Suprapubic skin (tissue), 4 donors: ENCODE data around the gene MFAP1. TPM values are rescaled to one million over a fixed set of nuclear protein-coding genes. Genes with fewer than 3 reads are reported as not detected.
A peak's percentile ranks its signal among the peaks of the same experiment; 100 is the strongest.

Experiments
- DNase-seq, 2 donors: peaks; one replicate each; pipeline ENCODE4 v3.0.0-alpha.2; 2019; ENCODE audit warnings: low spot score in 2 of 2
- H3K27ac ChIP-seq: fragments of 200-600 bp; sonication (generic); one replicate; pipeline ENCODE4 v1.5.1; 2019
- H3K27me3 ChIP-seq: fragments of 200-600 bp; sonication (generic); one replicate; pipeline ENCODE4 v1.5.1; 2019
- H3K36me3 ChIP-seq: fragments of 200-600 bp; sonication (generic); one replicate; pipeline ENCODE4 v1.5.1; 2019
- H3K4me1 ChIP-seq: fragments of 200-600 bp; sonication (generic); one replicate; pipeline ENCODE4 v1.5.1; 2019
- H3K4me3 ChIP-seq: fragments of 200-600 bp; sonication (generic); one replicate; pipeline ENCODE4 v1.5.1; 2019; ENCODE audit warnings: mild to moderate bottlenecking
- H3K9me3 ChIP-seq: fragments of 200-600 bp; sonication (generic); one replicate; pipeline ENCODE4 v1.5.1; 2019
- EP300 ChIP-seq: sonication (generic); formaldehyde crosslinking; IDR thresholded peaks from one replicate; pipeline ENCODE4 v1.6.1; 2017; ENCODE audit warnings: antibody characterized with exemption
- POLR2A ChIP-seq, 2 donors: fragments of 450-650 bp; IDR thresholded peaks; one replicate each; pipeline ENCODE4 v1.6.1; 2017; ENCODE audit warnings: antibody characterized with exemption in 2 of 2, mild to moderate bottlenecking in 2 of 2, moderate library complexity in 2 of 2
- POLR2AphosphoS5 ChIP-seq, 3 donors: sonication (generic); formaldehyde crosslinking; IDR thresholded peaks; one replicate each; pipeline ENCODE4 v1.6.1; 2017; ENCODE audit warnings: antibody characterized with exemption in 3 of 3
- WGBS: methylation state at CpG from one replicate; pipeline ENCODE4 v1.1.5; 2018; 5-methylcytosine and 5-hydroxymethylcytosine counted together
- total RNA-seq, 4 donors: library from RNA; depleted of rRNA; stranded (reverse); fragments of >200 nt; gene quantifications; one replicate each; pipeline ENCODE4 v1.1.0, GENCODE V29; 2016
- TF ChIP-seq, protein P1 (sequence below), 2 donors: fragments of 200-600 bp in 1 of 2; fragments of 450-650 bp in 1 of 2; sonication (generic) in 1 of 2; IDR thresholded peaks; one replicate each; pipeline ENCODE4 v1.5.1; 2016 to 2019; ENCODE audit warnings: antibody characterized with exemption in 2 of 2, mild to moderate bottlenecking in 1 of 2, moderate library complexity in 1 of 2

Gene MFAP1
- total RNA-seq, 4 donors from 2014 or later = 12.8 to 17.7 (median 15.4) TPM

DNA sequence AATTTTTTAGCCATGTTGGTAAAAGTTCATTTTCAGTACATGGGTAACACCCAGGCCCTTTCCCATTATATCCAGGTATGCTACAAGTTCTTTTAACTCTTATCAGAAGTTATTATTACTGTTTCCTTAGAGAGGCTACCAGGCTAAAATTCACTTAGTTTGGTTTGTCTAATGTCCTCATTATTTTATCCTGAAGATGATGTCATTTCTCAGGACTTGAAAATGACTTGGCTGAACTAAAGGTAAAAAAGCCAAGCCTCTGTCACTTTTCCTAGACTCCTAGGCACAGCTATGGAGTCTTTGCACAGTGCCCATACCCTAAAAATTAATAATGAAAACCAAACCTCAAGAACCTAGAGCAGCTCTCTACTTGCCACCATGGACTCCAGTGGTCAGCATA lies 51.9 kb downstream of the MFAP1 start:
- DNase-seq = no peak
- H3K4me3 ChIP-seq = no peak overlapping the region
- H3K4me1 ChIP-seq = peaks cover 41% of the 10 kb centered on the region
- H3K9me3 ChIP-seq = no peaks in the 10 kb centered on the region
- H3K36me3 ChIP-seq = peaks cover 53% of the 10 kb centered on the region
- no peak overlapping the region for H3K27ac ChIP-seq
- TF ChIP-seq POLR2AphosphoS5 (IDR thresholded peaks at IDR 0.05) = no peak
- TF ChIP-seq, protein P1, sequence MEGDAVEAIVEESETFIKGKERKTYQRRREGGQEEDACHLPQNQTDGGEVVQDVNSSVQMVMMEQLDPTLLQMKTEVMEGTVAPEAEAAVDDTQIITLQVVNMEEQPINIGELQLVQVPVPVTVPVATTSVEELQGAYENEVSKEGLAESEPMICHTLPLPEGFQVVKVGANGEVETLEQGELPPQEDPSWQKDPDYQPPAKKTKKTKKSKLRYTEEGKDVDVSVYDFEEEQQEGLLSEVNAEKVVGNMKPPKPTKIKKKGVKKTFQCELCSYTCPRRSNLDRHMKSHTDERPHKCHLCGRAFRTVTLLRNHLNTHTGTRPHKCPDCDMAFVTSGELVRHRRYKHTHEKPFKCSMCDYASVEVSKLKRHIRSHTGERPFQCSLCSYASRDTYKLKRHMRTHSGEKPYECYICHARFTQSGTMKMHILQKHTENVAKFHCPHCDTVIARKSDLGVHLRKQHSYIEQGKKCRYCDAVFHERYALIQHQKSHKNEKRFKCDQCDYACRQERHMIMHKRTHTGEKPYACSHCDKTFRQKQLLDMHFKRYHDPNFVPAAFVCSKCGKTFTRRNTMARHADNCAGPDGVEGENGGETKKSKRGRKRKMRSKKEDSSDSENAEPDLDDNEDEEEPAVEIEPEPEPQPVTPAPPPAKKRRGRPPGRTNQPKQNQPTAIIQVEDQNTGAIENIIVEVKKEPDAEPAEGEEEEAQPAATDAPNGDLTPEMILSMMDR (IDR thresholded peaks at IDR 0.05) = no peak
- TF ChIP-seq EP300 = no peak
- no peak for TF ChIP-seq POLR2A (IDR thresholded peaks at IDR 0.05)
- no peaks in the 10 kb centered on the region for H3K27me3 ChIP-seq

DNA sequence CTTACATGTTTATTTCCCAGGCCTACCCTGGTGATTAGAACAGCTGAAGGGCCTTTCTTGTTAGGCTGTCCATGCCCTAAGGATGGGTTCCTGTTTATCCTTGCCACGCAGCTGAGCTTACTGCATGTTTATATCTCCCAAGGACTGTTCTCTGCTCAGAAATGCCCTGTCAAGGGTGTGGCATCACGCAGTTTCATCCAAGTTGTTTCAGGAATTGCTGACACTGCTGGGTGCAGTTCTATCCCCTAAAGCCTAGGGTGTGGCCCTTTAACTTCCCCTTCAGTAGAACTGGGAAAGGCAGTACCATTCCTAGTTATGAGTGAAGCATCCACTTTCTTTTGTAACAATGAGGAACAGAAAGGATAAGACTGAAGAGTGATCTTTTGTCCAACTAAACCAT lies 52.7 kb downstream of the MFAP1 start:
- peaks cover 61% of the 10 kb centered on the region for H3K36me3 ChIP-seq
- TF ChIP-seq, protein P1 (IDR thresholded peaks at IDR 0.05) = no peak
- no peak for TF ChIP-seq POLR2A (IDR thresholded peaks at IDR 0.05)
- TF ChIP-seq POLR2AphosphoS5 (IDR thresholded peaks at IDR 0.05) = no peak
- no peak for TF ChIP-seq EP300
- no peak for DNase-seq
- peaks cover 37% of the 10 kb centered on the region for H3K4me1 ChIP-seq
- 23% methylated on average over 2 of the region's 2 CpGs for WGBS
- no peaks in the 10 kb centered on the region for H3K27me3 ChIP-seq
- no peak overlapping the region for H3K27ac ChIP-seq
- no peak overlapping the region for H3K4me3 ChIP-seq
- no peaks in the 10 kb centered on the region for H3K9me3 ChIP-seq

DNA sequence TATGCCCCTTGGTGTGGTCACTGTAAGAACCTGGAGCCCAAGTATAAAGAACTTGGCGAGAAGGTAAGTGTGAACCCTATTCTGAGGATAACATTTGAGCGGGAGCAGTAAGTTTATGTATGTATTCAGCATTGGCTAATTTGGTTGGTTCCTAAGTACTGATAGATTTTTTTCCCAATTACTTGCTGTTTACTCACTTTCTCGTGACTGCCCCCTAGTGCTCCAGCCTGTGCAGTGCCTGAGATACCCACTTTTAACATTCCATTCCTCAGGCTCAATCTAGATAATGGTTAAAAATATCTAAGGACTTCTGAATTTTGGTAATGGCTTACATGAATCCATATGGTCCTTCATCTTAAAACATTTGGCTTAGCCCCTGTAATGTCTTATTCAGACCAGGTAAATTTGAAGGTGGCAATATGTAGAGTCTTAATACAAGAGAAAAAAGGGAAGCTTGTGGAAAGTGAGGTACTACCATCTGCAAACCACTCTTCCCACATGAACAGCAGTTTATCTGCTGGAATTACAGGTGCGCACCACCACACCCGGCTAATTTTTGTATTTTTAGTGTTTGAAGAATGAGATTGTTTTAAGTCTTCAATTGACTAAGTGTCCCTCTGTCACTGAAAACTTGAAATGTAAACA lies 54.8 kb downstream of the MFAP1 start:
- H3K36me3 ChIP-seq = peaks cover 82% of the 10 kb centered on the region
- no peak for TF ChIP-seq EP300
- no peak for TF ChIP-seq POLR2A (IDR thresholded peaks at IDR 0.05)
- TF ChIP-seq, protein P1 (IDR thresholded peaks at IDR 0.05) = peak; percentile 16 to 77
- no peak for TF ChIP-seq POLR2AphosphoS5 (IDR thresholded peaks at IDR 0.05)
- no peaks in the 10 kb centered on the region for H3K27me3 ChIP-seq
- H3K4me3 ChIP-seq = no peak overlapping the region
- WGBS = 68% methylated on average over 5 of the region's 5 CpGs
- H3K4me1 ChIP-seq = peaks cover 16% of the 10 kb centered on the region
- H3K27ac ChIP-seq = no peak overlapping the region
- no peaks in the 10 kb centered on the region for H3K9me3 ChIP-seq
- no peak for DNase-seq

DNA sequence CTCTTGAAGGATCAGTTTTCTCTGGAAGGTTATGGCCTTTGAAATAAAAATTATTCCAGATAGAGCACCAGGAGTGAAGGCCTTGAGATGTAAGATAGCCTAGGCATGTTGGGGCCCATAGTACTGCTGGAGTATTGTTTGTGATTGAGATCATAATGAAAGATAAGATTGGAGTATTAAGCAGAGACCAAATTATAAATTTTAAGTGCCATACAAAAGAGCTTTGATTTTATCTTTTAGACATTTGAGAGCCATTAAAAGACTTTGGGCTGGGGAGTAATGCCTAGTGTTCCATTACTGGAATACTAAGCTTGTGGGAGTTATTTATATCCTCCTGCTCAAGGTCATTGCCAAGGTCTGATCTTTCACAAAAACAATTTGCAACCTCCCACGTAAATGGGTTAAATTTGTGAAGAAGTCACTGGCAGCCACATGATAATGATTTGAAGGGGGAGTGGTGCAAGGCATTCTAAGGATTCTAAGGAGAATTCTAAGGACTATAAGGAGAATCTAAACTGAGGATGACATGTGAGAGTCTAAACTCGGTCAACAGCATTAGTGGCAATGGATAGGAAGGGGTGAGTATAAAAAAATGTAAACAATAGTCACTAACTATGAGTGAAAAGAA lies 60.6 kb downstream of the MFAP1 start:
- no peaks in the 10 kb centered on the region for H3K27me3 ChIP-seq
- H3K9me3 ChIP-seq = no peaks in the 10 kb centered on the region
- no peak overlapping the region for H3K4me3 ChIP-seq
- DNase-seq = no peak
- no peak overlapping the region for H3K27ac ChIP-seq
- no peaks in the 10 kb centered on the region for H3K4me1 ChIP-seq
- H3K36me3 ChIP-seq = peaks cover 94% of the 10 kb centered on the region
- TF ChIP-seq, protein P1 (IDR thresholded peaks at IDR 0.05) = no peak
- TF ChIP-seq POLR2AphosphoS5 (IDR thresholded peaks at IDR 0.05) (no peak), POLR2A (IDR thresholded peaks at IDR 0.05) (no peak), EP300 (no peak)
- 62% methylated on average over 2 of the region's 2 CpGs for WGBS

DNA sequence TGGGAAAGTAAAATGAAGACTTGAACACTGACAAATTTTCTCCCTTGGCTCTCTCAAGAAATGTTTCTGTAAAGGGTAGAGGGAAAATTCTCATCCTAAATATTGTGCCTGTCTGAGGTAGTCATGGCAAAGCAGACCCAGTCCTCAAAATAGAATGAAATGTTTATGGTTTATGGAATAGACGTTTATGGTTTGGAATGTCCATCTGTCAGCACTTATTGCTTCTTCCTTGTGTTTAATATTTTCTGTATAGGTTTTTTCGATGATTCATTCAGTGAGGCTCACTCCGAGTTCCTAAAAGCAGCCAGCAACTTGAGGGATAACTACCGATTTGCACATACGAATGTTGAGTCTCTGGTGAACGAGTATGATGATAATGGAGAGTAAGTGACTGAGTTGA lies 61.7 kb downstream of the MFAP1 start:
- peaks cover 94% of the 10 kb centered on the region for H3K36me3 ChIP-seq

More for the DNA sequence above, 61.7 kb downstream of the MFAP1 start:
- TF ChIP-seq, protein P1 (IDR thresholded peaks at IDR 0.05) = no peak
- TF ChIP-seq POLR2AphosphoS5 (IDR thresholded peaks at IDR 0.05) (no peak), POLR2A (IDR thresholded peaks at IDR 0.05) (no peak), EP300 (no peak)
- no peak overlapping the region for H3K4me3 ChIP-seq
- H3K9me3 ChIP-seq = no peaks in the 10 kb centered on the region
- WGBS = 73% methylated on average over 6 of the region's 6 CpGs
- no peaks in the 10 kb centered on the region for H3K27me3 ChIP-seq
- no peak overlapping the region for H3K27ac ChIP-seq
- no peak for DNase-seq
- H3K4me1 ChIP-seq = no peaks in the 10 kb centered on the region
